Lower lobe of right lung (tissue), 2 donors: Measurements from ENCODE around the gene GPC3. TPM values are rescaled to one million over a fixed set of nuclear protein-coding genes. Genes with fewer than 3 reads are reported as not detected.

ENCODE experiments used
- ATAC-seq, 2 donors: fragments of 200-7000 bp; cut with Tn5 transposase; one replicate each; pipeline ENCODE4 v1.9.1; 2020 to 2022; ENCODE audit warnings: mild to moderate bottlenecking in 2 of 2, moderate library complexity in 2 of 2
- DNase-seq: peaks from one replicate; pipeline ENCODE4 v3.0.0-alpha.2; 2020
- H3K27ac ChIP-seq: fragments of 200-600 bp; one replicate; pipeline ENCODE4 v1.8.0; 2022
- H3K27me3 ChIP-seq: fragments of 200-600 bp; one replicate; pipeline ENCODE4 v1.8.0; 2022; ENCODE audit warnings: low read depth
- H3K36me3 ChIP-seq: fragments of 200-600 bp; one replicate; pipeline ENCODE4 v1.8.0; 2022; ENCODE audit warnings: mild to moderate bottlenecking
- H3K4me1 ChIP-seq: fragments of 200-600 bp; one replicate; pipeline ENCODE4 v1.8.0; 2022
- H3K4me3 ChIP-seq: fragments of 200-600 bp; one replicate; pipeline ENCODE4 v1.8.0; 2022; ENCODE audit warnings: mild to moderate bottlenecking
- H3K9me3 ChIP-seq: fragments of 200-600 bp; one replicate; pipeline ENCODE4 v1.8.0; 2022
- CTCF ChIP-seq: fragments of 200-600 bp; IDR thresholded peaks from one replicate; pipeline ENCODE4 v1.8.0; 2022; ENCODE audit warnings: antibody characterized with exemption, mild to moderate bottlenecking
- intact Hi-C: fragments of 100-400 bp; cut with DNase I; formaldehyde crosslinking; loops from one replicate; pipeline ENCODE4 v1.11.0; 2022
- total RNA-seq: library from RNA; stranded (reverse); fragmentation: NEBNext Ultra II Directional; extraction: Animal tissue kit (Norgen Biotek cat#: 25700); gene quantifications from one replicate; pipeline ENCODE4 v1.2.1, GENCODE V29; 2021
- donor health status: DM: no; HTN: yes; CAD: no; lungs with severe emphysema.

GPC3 gene
- total RNA-seq, 1 donor from 2014 or later, result 50.2 TPM

- Histone ChIP-seq H3K36me3 (no peaks in the 10 kb centered on the region), H3K9me3 (no peaks in the 10 kb centered on the region), H3K27me3 (no peaks in the 10 kb centered on the region), H3K4me3 (no peak overlapping the region), H3K27ac (no peak overlapping the region), H3K4me1 (no peaks in the 10 kb centered on the region)
- intact Hi-C loops, result no loop called here
- DNase-seq (no peak), ATAC-seq (no peak)
- TF ChIP-seq CTCF, result no peak
Observed at GRCh38 chrX:133698298-133698697, 287.1 kb downstream of the GPC3 start.

DNA sequence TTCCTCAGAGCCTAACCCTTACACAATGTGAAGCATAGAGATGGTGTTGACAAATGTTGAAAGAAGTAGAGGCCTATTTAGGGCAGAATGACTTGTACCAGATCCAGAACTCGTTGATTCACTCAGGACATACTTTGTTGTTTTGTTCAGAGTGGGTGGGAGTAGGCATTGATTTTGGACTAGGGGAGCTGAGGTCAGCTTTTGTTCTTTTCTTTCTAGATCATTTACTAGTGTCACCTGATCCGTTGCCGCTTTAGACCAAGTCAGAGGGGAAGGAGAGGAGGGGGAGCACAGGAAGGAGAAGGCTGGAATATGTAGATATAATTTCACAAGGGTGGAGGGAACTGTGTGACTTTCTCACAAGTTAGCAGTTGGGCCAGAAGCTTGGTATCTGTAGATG lies 287.7 kb downstream of the GPC3 start:
- no peak overlapping the region for H3K27ac ChIP-seq
- intact Hi-C loops, result no loop called here
- ATAC-seq (no peak), DNase-seq (no peak)
- H3K27me3 ChIP-seq, result no peaks in the 10 kb centered on the region
- no peak overlapping the region for H3K4me3 ChIP-seq
- no peaks in the 10 kb centered on the region for H3K4me1 ChIP-seq
- no peaks in the 10 kb centered on the region for H3K9me3 ChIP-seq
- no peak for TF ChIP-seq CTCF
- H3K36me3 ChIP-seq, result no peaks in the 10 kb centered on the region

GRCh38 chrX:133689997-133690599 lies 295.3 kb downstream of the GPC3 start:
- ATAC-seq, result no peak
- no peak for TF ChIP-seq CTCF
- H3K36me3 ChIP-seq, result no peaks in the 10 kb centered on the region
- H3K27me3 ChIP-seq, result no peaks in the 10 kb centered on the region
- H3K9me3 ChIP-seq, result no peaks in the 10 kb centered on the region
- no peak for DNase-seq
- no peaks in the 10 kb centered on the region for H3K4me1 ChIP-seq
- no peak overlapping the region for H3K4me3 ChIP-seq
- intact Hi-C loops, result no loop called here
- H3K27ac ChIP-seq, result no peak overlapping the region

DNA sequence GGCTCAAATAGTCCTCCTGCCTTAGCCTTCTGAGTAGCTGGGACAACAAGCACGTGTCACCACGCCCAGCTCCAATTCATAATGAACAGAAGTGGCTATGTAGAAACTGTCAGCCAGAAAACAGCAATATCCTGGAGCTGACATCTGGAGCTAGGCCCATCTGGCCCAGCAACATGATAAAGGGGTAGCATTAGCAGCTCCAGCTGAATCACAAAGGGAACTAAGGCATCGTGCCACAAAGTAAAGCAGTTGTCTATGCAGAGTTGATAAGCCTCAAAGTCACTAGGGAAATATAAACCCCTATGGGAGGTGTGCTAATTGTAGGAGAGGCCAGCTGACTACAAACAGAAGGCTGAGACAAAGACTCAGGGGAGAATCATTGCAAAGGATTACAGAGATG lies 299.6 kb downstream of the GPC3 start:
- DNase-seq, result no peak
- intact Hi-C loops, result no loop called here
- Histone ChIP-seq H3K27ac (no peak overlapping the region), H3K27me3 (no peaks in the 10 kb centered on the region), H3K4me1 (no peaks in the 10 kb centered on the region), H3K9me3 (no peaks in the 10 kb centered on the region), H3K36me3 (no peaks in the 10 kb centered on the region), H3K4me3 (no peak overlapping the region)
- ATAC-seq, result no peak
- TF ChIP-seq CTCF, result no peak

DNA sequence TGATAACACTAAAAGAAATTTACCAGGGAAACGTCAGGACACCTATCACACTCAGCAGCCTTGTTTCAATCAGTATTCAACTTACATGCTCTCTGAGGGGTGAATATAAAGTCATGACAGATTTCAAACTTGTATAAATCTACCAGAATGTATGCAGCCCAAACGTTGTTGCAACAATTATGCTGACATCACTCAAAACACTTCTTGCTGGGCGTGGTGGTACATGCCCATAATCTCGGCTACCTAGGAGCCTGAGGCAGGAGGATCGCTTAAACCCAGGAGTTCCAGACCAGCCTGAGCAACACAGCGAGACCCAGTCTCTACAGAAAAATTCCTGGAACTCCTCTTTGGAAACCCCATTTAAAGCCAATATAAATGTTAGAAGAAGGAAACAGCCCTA lies 303.5 kb downstream of the GPC3 start:
- no peak for TF ChIP-seq CTCF
- Histone ChIP-seq H3K4me1 (no peaks in the 10 kb centered on the region), H3K27ac (no peak overlapping the region), H3K9me3 (no peaks in the 10 kb centered on the region), H3K27me3 (no peaks in the 10 kb centered on the region), H3K4me3 (no peak overlapping the region), H3K36me3 (no peaks in the 10 kb centered on the region)
- ATAC-seq (no peak), DNase-seq (no peak)
- intact Hi-C loops, result no loop called here

DNA sequence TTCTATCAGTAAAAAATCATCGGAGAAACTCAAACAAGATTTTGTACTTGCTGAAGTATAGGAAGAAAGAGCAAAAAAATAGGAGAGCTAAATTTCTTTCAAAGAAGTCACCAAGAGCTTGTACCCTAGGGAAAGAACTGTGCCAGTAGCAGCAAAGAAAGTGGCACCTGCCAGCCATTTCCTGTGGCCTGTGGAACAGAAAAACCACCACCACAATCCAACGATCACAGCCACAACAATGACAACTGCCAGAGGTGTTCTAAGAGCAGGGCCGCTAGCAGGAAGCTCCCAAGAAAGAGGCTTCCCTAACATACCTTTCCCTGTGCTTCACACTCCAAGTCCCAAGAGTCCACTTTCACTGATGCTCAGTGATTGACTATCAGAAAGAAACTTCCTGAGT lies 304.0 kb downstream of the GPC3 start:
- intact Hi-C loops, result no loop called here
- H3K9me3 ChIP-seq, result no peaks in the 10 kb centered on the region
- no peak for TF ChIP-seq CTCF
- ATAC-seq (no peak), DNase-seq (no peak)
- no peaks in the 10 kb centered on the region for H3K36me3 ChIP-seq
- H3K4me3 ChIP-seq, result no peak overlapping the region
- no peak overlapping the region for H3K27ac ChIP-seq
- H3K27me3 ChIP-seq, result no peaks in the 10 kb centered on the region
- no peaks in the 10 kb centered on the region for H3K4me1 ChIP-seq
